GM23248 (cell line): ENCODE results near the gene LRRK2. TPM values are rescaled to one million over a fixed set of nuclear protein-coding genes. Genes with fewer than 3 reads are reported as not detected.

Source experiments
- DNase-seq: peaks from one replicate; pipeline ENCODE4 v3.0.0-alpha.2; 2015
- H2AFZ ChIP-seq: fragments of 200-600 bp; sonication (generic); 2 replicates; pipeline ENCODE4 v1.6.1; 2016; ENCODE audit warnings: antibody characterized with exemption
- H3F3A ChIP-seq: fragments of 200-600 bp; sonication (generic); 2 replicates; pipeline ENCODE4 v1.6.1; 2016; ENCODE audit warnings: mild to moderate bottlenecking, antibody characterized with exemption, mixed run types; ENCODE audit not compliant: insufficient read depth
- H3K27ac ChIP-seq: fragments of 200-600 bp; sonication (generic); 2 replicates; pipeline ENCODE4 v1.5.1; 2016; ENCODE audit warnings: mild to moderate bottlenecking
- H3K27me3 ChIP-seq: fragments of 200-600 bp; sonication (generic); replicated peaks from 2 replicates; pipeline ENCODE4 v1.6.1; 2016; ENCODE audit warnings: mild to moderate bottlenecking; ENCODE audit not compliant: insufficient read depth
- H3K36me3 ChIP-seq: fragments of 200-600 bp; sonication (generic); 2 replicates; pipeline ENCODE4 v1.6.1; 2016; ENCODE audit warnings: low read depth, mild to moderate bottlenecking
- H3K4me1 ChIP-seq: fragments of 200-600 bp; sonication (generic); 2 replicates; pipeline ENCODE4 v1.6.1; 2016; ENCODE audit warnings: mild to moderate bottlenecking; ENCODE audit not compliant: insufficient read depth
- H3K4me2 ChIP-seq: fragments of 200-600 bp; sonication (generic); one replicate; pipeline ENCODE4 v1.6.1; 2016; ENCODE audit warnings: mild to moderate bottlenecking; ENCODE audit not compliant: unreplicated experiment
- H3K4me3 ChIP-seq: fragments of 200-600 bp; sonication (generic); 2 replicates; pipeline ENCODE4 v1.5.1; 2016; ENCODE audit warnings: mild to moderate bottlenecking
- H3K79me2 ChIP-seq: fragments of 200-600 bp; sonication (generic); 2 replicates; pipeline ENCODE4 v1.6.1; 2016; ENCODE audit warnings: mild to moderate bottlenecking; ENCODE audit not compliant: insufficient read depth
- H3K9ac ChIP-seq: fragments of 200-600 bp; sonication (generic); 2 replicates; pipeline ENCODE4 v1.6.1; 2016; ENCODE audit warnings: mild to moderate bottlenecking
- H3K9me2 ChIP-seq: fragments of 200-600 bp; sonication (generic); 2 replicates; pipeline ENCODE4 v1.6.1; 2016; ENCODE audit warnings: mixed run types, mild to moderate bottlenecking, moderate library complexity; ENCODE audit not compliant: insufficient read depth
- H3K9me3 ChIP-seq: fragments of 200-600 bp; sonication (generic); one replicate; pipeline ENCODE4 v1.6.1; 2017; ENCODE audit warnings: low read depth
- H4K20me1 ChIP-seq: fragments of 200-600 bp; sonication (generic); 2 replicates; pipeline ENCODE4 v1.6.0; 2016; ENCODE audit not compliant: insufficient read depth
- EZH2 ChIP-seq: fragments of 200-600 bp; sonication (generic); IDR thresholded peaks from 2 replicates; pipeline ENCODE4 v1.6.1; 2018; ENCODE audit warnings: antibody characterized with exemption, mild to moderate bottlenecking; ENCODE audit not compliant: insufficient read depth, poor library complexity, severe bottlenecking
- EZH2phosphoT487 ChIP-seq: fragments of 200-600 bp; sonication (generic); IDR thresholded peaks from 2 replicates; pipeline ENCODE4 v1.6.1; 2018; ENCODE audit warnings: antibody characterized with exemption, moderate library complexity, mild to moderate bottlenecking, low read depth; ENCODE audit not compliant: insufficient read depth
- WGBS, 2 experiments: methylation state at CpG; one replicate each; pipeline ENCODE4 v1.1.6; 2015 to 2017; ENCODE audit warnings: low lambda C conversion rate in 2 of 2, low coverage in 1 of 2; ENCODE audit errors: missing lambda C conversion rate in 2 of 2; 5-methylcytosine and 5-hydroxymethylcytosine counted together
- in situ Hi-C: fragments of 300-500 bp; cut with MboI; formaldehyde crosslinking; loops from 2 replicates; pipeline ENCODE4 v1.15.0; 2020
- polyA plus RNA-seq: library from polyadenylated mRNA; unstranded; fragments of >200 nt; fragmentation: Nextera tagmentation; extraction: Ambion mirVana; gene quantifications from 2 replicates; pipeline ENCODE4 v1.2.1, GENCODE V29; 2016
- total RNA-seq: library from RNA; depleted of rRNA; stranded (reverse); fragments of >200 nt; shearing (Covaris generic); gene quantifications from 2 replicates; pipeline ENCODE4 v1.2.3, GENCODE V29; 2014

Gene LRRK2
- total and polyA plus RNA-seq, 2 experiments from 2014 or later = 1.7 to 7.0 TPM

GRCh38 chr12:40287369-40287975, 62.7 kb downstream of the LRRK2 start:
- H3K79me2 ChIP-seq = no peaks in the 10 kb centered on the region
- no peaks in the 10 kb centered on the region for H3K4me1 ChIP-seq
- H4K20me1 ChIP-seq = no peaks in the 10 kb centered on the region
- H3K9me3 ChIP-seq = no peaks in the 10 kb centered on the region
- WGBS, 2 experiments = 92 to 94% methylated on average over 7 of the region's 7 CpGs
- H3K4me2 ChIP-seq = no peak overlapping the region
- no peak overlapping the region for H3K4me3 ChIP-seq
- H3F3A ChIP-seq = no peaks in the 10 kb centered on the region
- H3K27me3 ChIP-seq = no peaks in the 10 kb centered on the region
- in situ Hi-C loops = no loop called here
- H3K9ac ChIP-seq = no peak overlapping the region
- no peaks in the 10 kb centered on the region for H3K9me2 ChIP-seq
- DNase-seq = no peak
- TF ChIP-seq EZH2phosphoT487 = no peak
- TF ChIP-seq EZH2 = no peak
- H3K27ac ChIP-seq = no peak overlapping the region
- H3K36me3 ChIP-seq = no peaks in the 10 kb centered on the region
- no peak overlapping the region for H2AFZ ChIP-seq

GRCh38 chr12:40292788-40293429, 68.1 kb downstream of the LRRK2 start:
- Histone ChIP-seq H3K4me3 (no peak overlapping the region), H3K36me3 (no peaks in the 10 kb centered on the region), H3K4me1 (no peaks in the 10 kb centered on the region), H4K20me1 (no peaks in the 10 kb centered on the region), H3K4me2 (no peak overlapping the region), H2AFZ (no peak overlapping the region), H3K27me3 (no peaks in the 10 kb centered on the region), H3K9me2 (no peaks in the 10 kb centered on the region), H3K9me3 (no peaks in the 10 kb centered on the region), H3K79me2 (no peaks in the 10 kb centered on the region), H3F3A (no peaks in the 10 kb centered on the region), H3K9ac (no peak overlapping the region), H3K27ac (no peak overlapping the region)
- no peak for TF ChIP-seq EZH2phosphoT487
- no peak for TF ChIP-seq EZH2
- 70 to 75% methylated on average over 3 of the region's 3 CpGs for WGBS, 2 experiments
- in situ Hi-C loops = no loop called here
- DNase-seq = no peak

GRCh38 chr12:40298341-40298740, 73.5 kb downstream of the LRRK2 start:
- WGBS, 2 experiments = 93 to 96% methylated on average over 8 of the region's 8 CpGs
- Histone ChIP-seq H2AFZ (no peak overlapping the region), H3K27me3 (no peaks in the 10 kb centered on the region), H3K79me2 (no peaks in the 10 kb centered on the region), H3K9me3 (no peaks in the 10 kb centered on the region), H3K4me2 (no peak overlapping the region), H3F3A (no peaks in the 10 kb centered on the region), H3K9ac (no peak overlapping the region), H3K4me1 (no peaks in the 10 kb centered on the region), H4K20me1 (no peaks in the 10 kb centered on the region), H3K27ac (no peak overlapping the region), H3K9me2 (no peaks in the 10 kb centered on the region), H3K36me3 (no peaks in the 10 kb centered on the region), H3K4me3 (no peak overlapping the region)
- DNase-seq = no peak
- TF ChIP-seq EZH2phosphoT487 = no peak
- TF ChIP-seq EZH2 = no peak
- in situ Hi-C loops = no loop called here

GRCh38 chr12:40300490-40300889, 75.7 kb downstream of the LRRK2 start:
- in situ Hi-C loops = no loop called here

More at GRCh38 chr12:40300490-40300889, 75.7 kb downstream of the LRRK2 start:
- H3K4me3 ChIP-seq = no peak overlapping the region
- no peak overlapping the region for H3K9ac ChIP-seq
- H3K36me3 ChIP-seq = no peaks in the 10 kb centered on the region
- H3F3A ChIP-seq = no peaks in the 10 kb centered on the region
- H3K27me3 ChIP-seq = no peaks in the 10 kb centered on the region
- no peaks in the 10 kb centered on the region for H4K20me1 ChIP-seq
- H3K9me3 ChIP-seq = no peaks in the 10 kb centered on the region
- peak; percentile 47 for DNase-seq
- no peak for TF ChIP-seq EZH2
- no peak for TF ChIP-seq EZH2phosphoT487
- no peak overlapping the region for H3K27ac ChIP-seq
- no peaks in the 10 kb centered on the region for H3K9me2 ChIP-seq
- no peak overlapping the region for H2AFZ ChIP-seq
- H3K4me2 ChIP-seq = no peak overlapping the region
- H3K79me2 ChIP-seq = no peaks in the 10 kb centered on the region
- 47 to 54% methylated on average over 3 of the region's 3 CpGs for WGBS, 2 experiments
- no peaks in the 10 kb centered on the region for H3K4me1 ChIP-seq
